Cortex of kidney (tissue), 1 donor: ENCODE results near the gene NPC1.
"Not testable (repeated sequence)": the region's sequence is repeated elsewhere in the genome, so short reads cannot be mapped to it uniquely, and the experiment has no call there.

Experiments
- DNase-seq: peaks from one replicate; lab custom pipeline; 2025; lab: John Stamatoyannopoulos, UW

NPC1 gene

GRCh38 chr18:23523429-23524212 lies 62.7 kb downstream of the NPC1 start:
- no peak for DNase-seq

GRCh38 chr18:23521907-23522306 lies 64.4 kb downstream of the NPC1 start:
- DNase-seq = no peak

- DNase-seq = no peak
Observed at GRCh38 chr18:23521271-23521670, 65.0 kb downstream of the NPC1 start.

GRCh38 chr18:23519734-23520133 lies 66.6 kb downstream of the NPC1 start:
- DNase-seq = no peak

GRCh38 chr18:23515911-23516546 lies 70.3 kb downstream of the NPC1 start:
- DNase-seq = no peak

GRCh38 chr18:23512641-23513040 lies 73.7 kb downstream of the NPC1 start:
- no peak for DNase-seq

GRCh38 chr18:23512216-23512615 lies 74.1 kb downstream of the NPC1 start:
- not testable (repeated sequence) for DNase-seq

GRCh38 chr18:23510923-23511322 lies 75.4 kb downstream of the NPC1 start:
- not testable (repeated sequence) for DNase-seq

GRCh38 chr18:23506393-23506792 lies 79.9 kb downstream of the NPC1 start:
- no peak for DNase-seq

GRCh38 chr18:23504720-23505119 lies 81.6 kb downstream of the NPC1 start:
- no peak for DNase-seq

- no peak for DNase-seq
Observed at GRCh38 chr18:23503963-23504344, 82.4 kb downstream of the NPC1 start.

GRCh38 chr18:23503038-23503962 lies 83.0 kb downstream of the NPC1 start, which contains the start of gene RMC1:
TSS of gene RMC1 (plus strand) at chr18:23503511. CDS start at chr18:23503619, 108 bp downstream.
- peak; percentile 57 for DNase-seq

- no peak for DNase-seq
Observed at GRCh38 chr18:23502516-23503037, 83.7 kb downstream of the NPC1 start.

- DNase-seq = no peak
Observed at GRCh38 chr18:23501626-23502025, 84.7 kb downstream of the NPC1 start.

GRCh38 chr18:23499291-23499781 lies 87.0 kb downstream of the NPC1 start:
- no peak for DNase-seq

- DNase-seq = no peak
Observed at GRCh38 chr18:23498877-23499276, 87.4 kb downstream of the NPC1 start.

- DNase-seq = no peak
Observed at GRCh38 chr18:23498117-23498516, 88.2 kb downstream of the NPC1 start.

GRCh38 chr18:23495723-23496440 lies 90.4 kb downstream of the NPC1 start:
- no peak for DNase-seq

- DNase-seq = no peak
Observed at GRCh38 chr18:23494992-23495391, 91.3 kb downstream of the NPC1 start.

GRCh38 chr18:23493654-23494053 lies 92.7 kb downstream of the NPC1 start:
- DNase-seq = no peak

- not testable (repeated sequence) for DNase-seq
Observed at GRCh38 chr18:23489586-23489985, 96.7 kb downstream of the NPC1 start.
